Effector CD8-positive, alpha-beta T cell (primary cell): Measurements from ENCODE around the gene CEP120.
"Not testable (repeated sequence)": the region's sequence is repeated elsewhere in the genome, so short reads cannot be mapped to it uniquely, and the experiment has no call there.

Source experiments
- DNase-seq: peaks from one replicate; lab custom pipeline; 2025; lab: John Stamatoyannopoulos, UW

Gene CEP120

GRCh38 chr5:123387313-123387712 is 35.9 kb downstream of the CEP120 start:
- no peak for DNase-seq

- DNase-seq = no peak
Measured at GRCh38 chr5:123382252-123382651, 41.0 kb downstream of the CEP120 start.

- peak; percentile 7 for DNase-seq
Measured at GRCh38 chr5:123371575-123372179, 51.5 kb downstream of the CEP120 start.

- DNase-seq = no peak
Measured at GRCh38 chr5:123369371-123369968, 53.7 kb downstream of the CEP120 start.

- no peak for DNase-seq
Measured at GRCh38 chr5:123367739-123368138, 55.5 kb downstream of the CEP120 start.

- no peak for DNase-seq
Measured at GRCh38 chr5:123365156-123365555, 58.0 kb downstream of the CEP120 start.

GRCh38 chr5:123364441-123365155 is 58.6 kb downstream of the CEP120 start:
- DNase-seq = no peak

GRCh38 chr5:123360910-123361309 is 62.3 kb downstream of the CEP120 start:
- no peak for DNase-seq

- no peak for DNase-seq
Measured at GRCh38 chr5:123360201-123360571, 63.0 kb downstream of the CEP120 start.

GRCh38 chr5:123359454-123360200 is 63.6 kb downstream of the CEP120 start:
- no peak for DNase-seq

- DNase-seq = no peak
Measured at GRCh38 chr5:123358751-123359150, 64.5 kb downstream of the CEP120 start.

GRCh38 chr5:123358304-123358703 is 64.9 kb downstream of the CEP120 start:
- DNase-seq = no peak

- DNase-seq = no peak
Measured at GRCh38 chr5:123351820-123352219, 71.4 kb downstream of the CEP120 start.

- no peak for DNase-seq
Measured at GRCh38 chr5:123351240-123351639, 72.0 kb downstream of the CEP120 start.

- DNase-seq = no peak
Measured at GRCh38 chr5:123350742-123351141, 72.5 kb downstream of the CEP120 start.

- DNase-seq = no peak
Measured at GRCh38 chr5:123344816-123345426, 78.3 kb downstream of the CEP120 start.

GRCh38 chr5:123340928-123341327 is 82.3 kb downstream of the CEP120 start:
- no peak for DNase-seq

GRCh38 chr5:123308377-123308776 is 114.8 kb downstream of the CEP120 start:
- DNase-seq = not testable (repeated sequence)

GRCh38 chr5:123305751-123306150 is 117.5 kb downstream of the CEP120 start:
- DNase-seq = no peak

- no peak for DNase-seq
Measured at GRCh38 chr5:123304777-123305316, 118.4 kb downstream of the CEP120 start.

- DNase-seq = no peak
Measured at GRCh38 chr5:123303802-123304201, 119.4 kb downstream of the CEP120 start.

- DNase-seq = no peak
Measured at GRCh38 chr5:123300266-123300665, 122.9 kb downstream of the CEP120 start.
